Neuronal stem cell (in vitro differentiated cells): ENCODE data around the gene UMAD1.

Experiments
- DNase-seq: peaks from one replicate; pipeline ENCODE4 v3.0.0-alpha.2; 2013; ENCODE audit warnings: low spot score
- H2AFZ ChIP-seq: one replicate; pipeline ENCODE4 v1.6.1; 2013; ENCODE audit warnings: mild to moderate bottlenecking, low read length, inconsistent platforms
- H2AK5ac ChIP-seq: 2 replicates; pipeline ENCODE4 v1.6.1; 2013; ENCODE audit warnings: low read depth, mild to moderate bottlenecking, inconsistent platforms, low read length, moderate library complexity, mixed read lengths
- H2BK120ac ChIP-seq: 2 replicates; pipeline ENCODE4 v1.6.1; 2013; ENCODE audit warnings: low read depth, mild to moderate bottlenecking, inconsistent platforms, low read length, moderate library complexity, mixed read lengths
- H2BK12ac ChIP-seq: one replicate; pipeline ENCODE4 v1.6.1; 2013; ENCODE audit warnings: low read length, inconsistent platforms
- H2BK15ac ChIP-seq: 2 replicates; pipeline ENCODE4 v1.6.1; 2013; ENCODE audit warnings: mild to moderate bottlenecking, low read length, inconsistent platforms, mixed read lengths
- H2BK5ac ChIP-seq: one replicate; pipeline ENCODE4 v1.6.1; 2013; ENCODE audit warnings: inconsistent platforms, mild to moderate bottlenecking, low read length, moderate library complexity
- H3K14ac ChIP-seq: one replicate; pipeline ENCODE4 v1.6.1; 2013; ENCODE audit warnings: low read length, inconsistent platforms
- H3K18ac ChIP-seq: 2 replicates; pipeline ENCODE4 v1.6.1; 2013; ENCODE audit warnings: low read length, inconsistent platforms
- H3K23ac ChIP-seq: 2 replicates; pipeline ENCODE4 v1.6.1; 2013; ENCODE audit warnings: low read depth, mild to moderate bottlenecking, mixed read lengths, low read length, inconsistent platforms; ENCODE audit not compliant: poor library complexity
- H3K27ac ChIP-seq: replicated peaks from 3 replicates; pipeline ENCODE4 v1.5.1; 2013; ENCODE audit warnings: low read length, inconsistent platforms
- H3K27me3 ChIP-seq, 3 experiments: 2 replicates each; pipeline ENCODE4 v1.6.1; 2013; ENCODE audit warnings: low read length in 3 of 3, mild to moderate bottlenecking in 2 of 3, inconsistent platforms in 1 of 3, low read depth in 1 of 3, mixed read lengths in 1 of 3, moderate library complexity in 1 of 3; ENCODE audit not compliant: control insufficient read depth in 3 of 3, insufficient read depth in 3 of 3
- H3K36me3 ChIP-seq, 2 donors: replicated peaks in 1 of 2; 2 replicates each; pipeline ENCODE4 v1.6.1; 2013; ENCODE audit warnings: low read length in 2 of 2; ENCODE audit not compliant: control insufficient read depth in 2 of 2, insufficient read depth in 2 of 2
- H3K4ac ChIP-seq: 2 replicates; pipeline ENCODE4 v1.6.1; 2013; ENCODE audit warnings: inconsistent platforms, mild to moderate bottlenecking, low read length, moderate library complexity
- H3K4me1 ChIP-seq, 2 donors: 1 replicate in 1 of 2; 2 replicates in 1 of 2; pipeline ENCODE4 v1.6.1; 2013; ENCODE audit warnings: low read length in 2 of 2, low read depth in 1 of 2; ENCODE audit not compliant: control insufficient read depth in 2 of 2, insufficient read depth in 1 of 2
- H3K4me2 ChIP-seq: one replicate; pipeline ENCODE4 v1.6.1; 2013; ENCODE audit warnings: mild to moderate bottlenecking, low read length, inconsistent platforms; ENCODE audit not compliant: insufficient read depth, poor library complexity, severe bottlenecking
- H3K4me3 ChIP-seq, 2 donors: 2 replicates each; pipeline ENCODE4 v1.5.1; 2013; ENCODE audit warnings: low read length in 2 of 2, mild to moderate bottlenecking in 2 of 2, inconsistent platforms in 1 of 2, moderate library complexity in 1 of 2
- H3K79me1 ChIP-seq: one replicate; pipeline ENCODE4 v1.6.1; 2013; ENCODE audit warnings: low read depth, mild to moderate bottlenecking, inconsistent platforms, low read length, moderate library complexity
- H3K9ac ChIP-seq: one replicate; pipeline ENCODE4 v1.6.1; 2013; ENCODE audit warnings: mild to moderate bottlenecking, low read depth, low read length, inconsistent platforms; ENCODE audit not compliant: poor library complexity
- H3K9me3 ChIP-seq, 2 donors: replicated peaks in 1 of 2; 2 replicates each; pipeline versions ENCODE3 to v1.6.1; 2013; ENCODE audit warnings: low read length in 2 of 2, mild to moderate bottlenecking in 2 of 2, inconsistent platforms in 1 of 2, low read depth in 1 of 2, mixed read lengths in 1 of 2, moderate library complexity in 1 of 2; ENCODE audit not compliant: control insufficient read depth in 2 of 2, insufficient read depth in 1 of 2
- H4K8ac ChIP-seq: one replicate; pipeline ENCODE4 v1.6.1; 2013; ENCODE audit warnings: low read depth, mild to moderate bottlenecking, inconsistent platforms, low read length, moderate library complexity
- H4K91ac ChIP-seq: one replicate; pipeline ENCODE4 v1.6.1; 2013; ENCODE audit warnings: low read length, low read depth, mild to moderate bottlenecking, inconsistent platforms; ENCODE audit not compliant: poor library complexity
- WGBS, 2 donors: extraction: QIAGEN DNeasy Blood & Tissue Kit; methylation state at CpG; one replicate each; pipeline ENCODE4 v1.1.7; 2013; ENCODE audit warnings: missing lambda C conversion rate in 2 of 2, mixed read lengths in 1 of 2; ENCODE audit not compliant: insufficient read length in 2 of 2, insufficient replicate concordance in 1 of 2; ENCODE audit errors: extremely low coverage in 2 of 2; 5-methylcytosine and 5-hydroxymethylcytosine counted together

UMAD1 gene

DNA sequence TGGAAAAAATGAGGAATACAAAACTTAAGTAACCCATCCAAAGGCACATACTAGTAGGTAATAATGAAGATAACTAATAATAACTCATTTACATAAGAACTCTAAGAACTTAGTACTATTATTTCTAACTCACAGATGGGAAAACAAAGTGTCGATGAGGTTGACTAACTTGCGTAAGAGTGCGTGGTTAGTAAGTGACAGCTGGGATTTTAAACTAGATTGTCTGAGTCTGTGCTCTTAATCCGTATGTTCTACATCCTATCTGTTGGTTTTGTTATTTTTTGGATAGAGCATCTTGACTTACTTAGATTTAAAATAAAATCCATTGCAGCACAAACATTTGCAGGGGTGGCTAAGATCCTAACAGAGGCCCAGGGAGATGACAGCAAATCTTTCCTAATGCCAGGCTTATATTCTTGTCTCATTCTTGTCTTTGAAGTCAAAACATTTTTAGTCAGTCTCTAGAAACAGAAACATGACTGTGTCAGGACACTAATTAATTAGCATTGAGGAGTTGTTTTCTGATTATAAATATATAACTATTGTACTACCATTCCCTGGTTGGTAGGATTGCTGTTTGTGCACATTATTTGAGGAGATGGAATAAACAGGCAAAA, 66.1 kb downstream of the UMAD1 start:
- Histone ChIP-seq H2AFZ (no peak overlapping the region), H3K4me2 (no peak overlapping the region), H2BK5ac (no peak overlapping the region), H3K18ac (no peak overlapping the region), H3K4me1 (peaks cover 2 to 29% of the 10 kb centered on the region in 2 donors), H3K9ac (no peak overlapping the region), H2AK5ac (no peak overlapping the region), H4K91ac (no peak overlapping the region), H3K36me3 (no peaks in the 10 kb centered on the region), H2BK120ac (no peak overlapping the region), H2BK12ac (no peak overlapping the region), H3K27ac (no peak overlapping the region), H2BK15ac (no peak overlapping the region), H3K23ac (no peak overlapping the region), H3K9me3 (no peaks in the 10 kb centered on the region), H3K27me3 (no peaks in the 10 kb centered on the region), H3K4me3 (no peak overlapping the region), H3K4ac (no peak overlapping the region), H3K14ac (no peak overlapping the region), H3K79me1 (no peaks in the 10 kb centered on the region), H4K8ac (no peak overlapping the region)
- WGBS, 2 donors, result no CpG with 5 or more reads among the region's 4 CpGs
- DNase-seq, result no peak

DNA sequence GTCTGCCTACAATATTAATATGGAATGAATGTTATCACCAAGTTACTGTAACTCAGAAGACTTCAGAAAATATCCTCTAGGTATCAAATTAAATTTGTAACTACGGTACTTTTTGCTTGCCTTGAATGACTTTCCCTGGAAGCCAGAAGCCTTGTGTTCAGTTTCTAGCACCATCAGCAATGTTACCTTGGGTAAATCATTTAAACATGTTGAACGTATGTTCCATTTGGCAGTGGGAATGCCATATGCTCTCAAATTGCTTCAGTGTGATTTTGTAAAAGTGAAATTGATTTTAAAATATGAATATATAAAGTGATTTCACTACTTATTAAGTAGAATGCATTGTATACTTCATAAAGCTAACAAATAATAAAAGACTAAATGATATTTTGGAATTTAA, 66.7 kb downstream of the UMAD1 start:
- Histone ChIP-seq H3K18ac (no peak overlapping the region), H3K36me3 (no peaks in the 10 kb centered on the region), H3K4ac (no peak overlapping the region), H3K27me3 (no peaks in the 10 kb centered on the region), H3K4me1 (peaks cover 2 to 29% of the 10 kb centered on the region in 2 donors), H3K4me2 (no peak overlapping the region), H2AFZ (no peak overlapping the region), H3K27ac (no peak overlapping the region), H4K8ac (no peak overlapping the region), H3K79me1 (no peaks in the 10 kb centered on the region), H2AK5ac (no peak overlapping the region), H2BK5ac (no peak overlapping the region), H4K91ac (no peak overlapping the region), H3K9ac (no peak overlapping the region), H2BK15ac (no peak overlapping the region), H2BK12ac (no peak overlapping the region), H3K9me3 (no peaks in the 10 kb centered on the region), H3K4me3 (no peak overlapping the region), H2BK120ac (no peak overlapping the region), H3K14ac (no peak overlapping the region), H3K23ac (no peak overlapping the region)
- no CpG with 5 or more reads among the region's 2 CpGs for WGBS, 2 donors
- no peak for DNase-seq

DNA sequence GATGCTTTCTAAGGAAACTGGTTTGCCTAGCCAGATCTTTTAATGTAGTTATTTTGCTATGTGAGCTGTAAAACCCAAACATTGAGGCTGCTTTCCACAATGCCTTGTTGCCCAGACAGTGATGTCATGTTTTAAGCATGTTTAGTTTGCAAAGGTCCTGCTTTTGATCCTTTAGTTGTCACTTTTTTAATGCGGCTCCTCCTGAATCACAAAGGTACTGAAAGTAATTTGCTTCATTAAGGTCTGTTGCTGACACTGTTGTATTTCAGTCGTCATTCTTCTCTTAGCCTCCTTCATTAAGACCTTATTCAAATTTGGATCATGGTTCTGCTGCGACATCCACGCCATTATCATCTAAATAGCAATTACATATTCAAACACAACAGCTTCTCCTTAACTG, 67.3 kb downstream of the UMAD1 start:
- Histone ChIP-seq H3K27me3 (no peaks in the 10 kb centered on the region), H3K79me1 (no peaks in the 10 kb centered on the region), H4K8ac (no peak overlapping the region), H3K4me2 (no peak overlapping the region), H3K36me3 (no peaks in the 10 kb centered on the region), H3K27ac (no peak overlapping the region), H3K18ac (no peak overlapping the region), H3K4ac (no peak overlapping the region), H4K91ac (no peak overlapping the region), H3K4me3 (no peak overlapping the region), H3K9me3 (no peaks in the 10 kb centered on the region), H3K23ac (no peak overlapping the region), H2BK15ac (no peak overlapping the region), H2AK5ac (no peak overlapping the region), H2AFZ (peak overlapping the region; percentile 56), H3K14ac (no peak overlapping the region), H3K4me1 (peaks cover 2 to 29% of the 10 kb centered on the region in 2 donors), H2BK120ac (no peak overlapping the region), H3K9ac (no peak overlapping the region), H2BK5ac (no peak overlapping the region), H2BK12ac (no peak overlapping the region)
- peak; percentile 26 for DNase-seq
- WGBS, 2 donors, result no CpG with 5 or more reads among the region's 4 CpGs

DNA sequence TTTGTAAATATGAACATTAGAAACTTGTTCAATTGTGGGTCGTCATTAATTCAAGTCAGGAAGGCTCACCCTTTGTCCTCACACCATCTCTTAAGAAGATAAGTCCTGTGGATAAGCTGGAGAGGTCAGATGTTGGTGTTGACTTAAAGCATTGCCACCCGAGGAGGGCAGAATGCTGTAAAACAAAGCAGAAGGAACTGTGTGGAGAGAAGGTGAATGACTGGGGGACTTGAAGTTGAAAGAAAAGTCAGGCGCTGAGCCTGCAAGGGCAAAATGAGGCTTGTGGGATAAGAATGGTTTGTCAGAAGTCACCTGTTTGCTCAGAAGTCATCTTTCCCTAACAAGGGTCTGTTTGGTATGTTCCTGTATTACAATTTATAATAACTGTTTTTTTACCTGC, 68.7 kb downstream of the UMAD1 start:
- no peaks in the 10 kb centered on the region for H3K9me3 ChIP-seq
- no peak overlapping the region for H2BK15ac ChIP-seq
- no peak overlapping the region for H3K27ac ChIP-seq
- H3K4me3 ChIP-seq, result no peak overlapping the region
- H2BK12ac ChIP-seq, result no peak overlapping the region
- H2AFZ ChIP-seq, result no peak overlapping the region
- no peak overlapping the region for H2BK5ac ChIP-seq
- no CpG with 5 or more reads among the region's 3 CpGs for WGBS, 2 donors
- no peaks in the 10 kb centered on the region for H3K27me3 ChIP-seq
- H3K4me1 ChIP-seq, result peaks cover 2 to 29% of the 10 kb centered on the region in 2 donors
- no peak overlapping the region for H4K8ac ChIP-seq
- H2AK5ac ChIP-seq, result no peak overlapping the region
- H3K23ac ChIP-seq, result no peak overlapping the region
- H3K4me2 ChIP-seq, result no peak overlapping the region
- peak; percentile 17 for DNase-seq
- no peak overlapping the region for H2BK120ac ChIP-seq
- no peak overlapping the region for H3K14ac ChIP-seq
- no peak overlapping the region for H3K18ac ChIP-seq
- H3K4ac ChIP-seq, result no peak overlapping the region
- no peak overlapping the region for H4K91ac ChIP-seq
- no peaks in the 10 kb centered on the region for H3K79me1 ChIP-seq
- no peaks in the 10 kb centered on the region for H3K36me3 ChIP-seq
- H3K9ac ChIP-seq, result no peak overlapping the region
